Suprapubic skin (tissue), 4 donors: ENCODE results near the gene CLN3. TPM values are rescaled to one million over a fixed set of nuclear protein-coding genes. Genes with fewer than 3 reads are reported as not detected.
A peak's percentile ranks its signal among the peaks of the same experiment; 100 is the strongest.
"Not testable (repeated sequence)": the region's sequence is repeated elsewhere in the genome, so short reads cannot be mapped to it uniquely, and the experiment has no call there.

ENCODE experiments used
- DNase-seq, 2 donors: peaks; one replicate each; pipeline ENCODE4 v3.0.0-alpha.2; 2019; ENCODE audit warnings: low spot score in 2 of 2
- H3K27ac ChIP-seq: fragments of 200-600 bp; sonication (generic); one replicate; pipeline ENCODE4 v1.5.1; 2019
- H3K27me3 ChIP-seq: fragments of 200-600 bp; sonication (generic); one replicate; pipeline ENCODE4 v1.5.1; 2019
- H3K36me3 ChIP-seq: fragments of 200-600 bp; sonication (generic); one replicate; pipeline ENCODE4 v1.5.1; 2019
- H3K4me1 ChIP-seq: fragments of 200-600 bp; sonication (generic); one replicate; pipeline ENCODE4 v1.5.1; 2019
- H3K4me3 ChIP-seq: fragments of 200-600 bp; sonication (generic); one replicate; pipeline ENCODE4 v1.5.1; 2019; ENCODE audit warnings: mild to moderate bottlenecking
- H3K9me3 ChIP-seq: fragments of 200-600 bp; sonication (generic); one replicate; pipeline ENCODE4 v1.5.1; 2019
- EP300 ChIP-seq: sonication (generic); formaldehyde crosslinking; IDR thresholded peaks from one replicate; pipeline ENCODE4 v1.6.1; 2017; ENCODE audit warnings: antibody characterized with exemption
- POLR2A ChIP-seq, 2 donors: fragments of 450-650 bp; IDR thresholded peaks; one replicate each; pipeline ENCODE4 v1.6.1; 2017; ENCODE audit warnings: antibody characterized with exemption in 2 of 2, mild to moderate bottlenecking in 2 of 2, moderate library complexity in 2 of 2
- POLR2AphosphoS5 ChIP-seq, 3 donors: sonication (generic); formaldehyde crosslinking; IDR thresholded peaks; one replicate each; pipeline ENCODE4 v1.6.1; 2017; ENCODE audit warnings: antibody characterized with exemption in 3 of 3
- WGBS: methylation state at CpG from one replicate; pipeline ENCODE4 v1.1.5; 2018; 5-methylcytosine and 5-hydroxymethylcytosine counted together
- total RNA-seq, 4 donors: library from RNA; depleted of rRNA; stranded (reverse); fragments of >200 nt; gene quantifications; one replicate each; pipeline ENCODE4 v1.1.0, GENCODE V29; 2016
- TF ChIP-seq, protein P1 (sequence below), 2 donors: fragments of 200-600 bp in 1 of 2; fragments of 450-650 bp in 1 of 2; sonication (generic) in 1 of 2; IDR thresholded peaks; one replicate each; pipeline ENCODE4 v1.5.1; 2016 to 2019; ENCODE audit warnings: antibody characterized with exemption in 2 of 2, mild to moderate bottlenecking in 1 of 2, moderate library complexity in 1 of 2

The CLN3 gene
- total RNA-seq, 4 donors from 2014 or later: 26.0 to 62.9 (median 35.1) TPM

- peaks cover 16% of the 10 kb centered on the region for H3K4me1 ChIP-seq
- DNase-seq: no peak
- peak overlapping the region; percentile 24 for H3K4me3 ChIP-seq
- H3K27ac ChIP-seq: peak overlapping the region; percentile 47
- no peaks in the 10 kb centered on the region for H3K36me3 ChIP-seq
- 80% methylated on average over 13 of the region's 13 CpGs for WGBS
- H3K9me3 ChIP-seq: no peaks in the 10 kb centered on the region
- H3K27me3 ChIP-seq: no peaks in the 10 kb centered on the region
- no peak for TF ChIP-seq POLR2AphosphoS5 (IDR thresholded peaks at IDR 0.05)
- no peak for TF ChIP-seq EP300
- TF ChIP-seq, protein P1, sequence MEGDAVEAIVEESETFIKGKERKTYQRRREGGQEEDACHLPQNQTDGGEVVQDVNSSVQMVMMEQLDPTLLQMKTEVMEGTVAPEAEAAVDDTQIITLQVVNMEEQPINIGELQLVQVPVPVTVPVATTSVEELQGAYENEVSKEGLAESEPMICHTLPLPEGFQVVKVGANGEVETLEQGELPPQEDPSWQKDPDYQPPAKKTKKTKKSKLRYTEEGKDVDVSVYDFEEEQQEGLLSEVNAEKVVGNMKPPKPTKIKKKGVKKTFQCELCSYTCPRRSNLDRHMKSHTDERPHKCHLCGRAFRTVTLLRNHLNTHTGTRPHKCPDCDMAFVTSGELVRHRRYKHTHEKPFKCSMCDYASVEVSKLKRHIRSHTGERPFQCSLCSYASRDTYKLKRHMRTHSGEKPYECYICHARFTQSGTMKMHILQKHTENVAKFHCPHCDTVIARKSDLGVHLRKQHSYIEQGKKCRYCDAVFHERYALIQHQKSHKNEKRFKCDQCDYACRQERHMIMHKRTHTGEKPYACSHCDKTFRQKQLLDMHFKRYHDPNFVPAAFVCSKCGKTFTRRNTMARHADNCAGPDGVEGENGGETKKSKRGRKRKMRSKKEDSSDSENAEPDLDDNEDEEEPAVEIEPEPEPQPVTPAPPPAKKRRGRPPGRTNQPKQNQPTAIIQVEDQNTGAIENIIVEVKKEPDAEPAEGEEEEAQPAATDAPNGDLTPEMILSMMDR (IDR thresholded peaks at IDR 0.05): no peak
- no peak for TF ChIP-seq POLR2A (IDR thresholded peaks at IDR 0.05)
These were observed 3.4 kb upstream of the CLN3 start for GRCh38 chr16:28495098-28495793.

DNA sequence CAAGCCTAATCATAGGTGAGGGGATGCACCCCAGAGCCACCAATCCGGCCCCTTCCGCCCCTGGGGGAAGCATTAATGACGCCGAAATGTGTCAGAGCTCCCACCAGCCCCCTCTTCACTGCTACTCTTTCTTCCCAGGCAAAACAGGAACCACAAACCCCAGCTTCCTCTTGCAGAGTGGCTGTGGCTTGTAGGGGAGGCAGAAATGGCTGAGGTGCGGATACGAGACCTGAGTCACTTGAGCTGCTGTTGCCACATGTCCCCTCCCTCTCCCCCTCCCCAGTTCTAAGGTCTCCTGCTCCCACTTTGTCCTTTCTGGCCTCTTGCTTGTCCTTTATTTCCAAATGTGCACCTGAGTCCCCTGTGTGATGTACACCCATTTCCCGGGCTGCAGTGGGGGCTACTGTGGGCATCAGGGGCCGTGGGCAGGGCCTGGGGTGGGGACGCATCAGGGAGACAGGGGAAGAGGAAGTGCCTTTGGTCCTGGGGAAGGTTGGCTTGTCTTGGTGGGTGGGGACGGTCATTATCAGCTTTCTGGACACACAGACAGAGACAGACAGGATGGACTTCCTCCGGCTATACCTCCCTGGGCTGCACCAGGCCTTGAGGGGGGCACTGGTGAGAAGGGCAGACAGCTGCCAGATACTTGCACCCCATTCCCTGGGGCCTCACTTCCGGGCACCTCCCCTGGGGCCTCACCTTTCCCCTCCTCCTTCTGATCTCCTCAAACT, 2.4 kb upstream of the CLN3 start, which contains the start of gene APOBR:
APOBR (plus strand) TSS at position 523 of the 731 bp plus-strand sequence; CDS start at position 562, 39 bp downstream.
- H3K4me1 ChIP-seq: peaks cover 16% of the 10 kb centered on the region
- WGBS: 59% methylated on average over 12 of the region's 12 CpGs
- peak within 1 kb of the TSS; percentile 47 for H3K27ac ChIP-seq
- H3K4me3 ChIP-seq: peak within 1 kb of the TSS; percentile 24
- TF ChIP-seq, protein P1 (IDR thresholded peaks at IDR 0.05): no peak
- no peaks in the 10 kb centered on the region for H3K27me3 ChIP-seq
- no peaks in the 10 kb centered on the region for H3K9me3 ChIP-seq
- H3K36me3 ChIP-seq: peaks cover 4% of the 10 kb centered on the region
- no peak for DNase-seq

DNA sequence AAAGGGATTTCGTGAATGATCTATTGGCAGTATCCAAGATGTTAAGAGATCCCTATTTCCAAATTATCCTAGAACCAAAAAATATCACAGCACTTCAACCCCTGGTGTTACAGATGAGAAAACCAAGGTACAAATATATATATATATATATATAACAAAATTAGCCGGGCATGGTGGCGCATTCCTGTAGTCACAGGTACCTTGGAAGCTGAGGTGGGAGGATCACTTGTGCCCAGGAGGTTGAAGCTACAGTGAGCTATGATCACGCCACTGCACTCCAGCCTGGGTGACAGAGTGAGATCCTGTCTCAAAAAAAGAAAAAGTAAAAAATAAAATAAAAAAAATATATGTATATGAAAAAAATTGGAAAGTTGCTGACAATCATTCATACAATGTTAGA, 637 bp upstream of the CLN3 start:
- 46% methylated on average over 4 of the region's 4 CpGs for WGBS
- no peak for TF ChIP-seq EP300
- no peak for TF ChIP-seq POLR2A (IDR thresholded peaks at IDR 0.05)
- TF ChIP-seq, protein P1 (IDR thresholded peaks at IDR 0.05): no peak
- no peak for TF ChIP-seq POLR2AphosphoS5 (IDR thresholded peaks at IDR 0.05)
- Histone ChIP-seq H3K36me3 (peaks cover 19% of the 10 kb centered on the region), H3K4me3 (peak overlapping the region; percentile 89), H3K27me3 (no peaks in the 10 kb centered on the region), H3K27ac (peak overlapping the region; percentile 97), H3K4me1 (peaks cover 16% of the 10 kb centered on the region), H3K9me3 (no peaks in the 10 kb centered on the region)
- no peak for DNase-seq

GRCh38 chr16:28491230-28491969, 474 bp downstream of the CLN3 start:
- 2% methylated on average over 21 of the region's 42 CpGs for WGBS
- peak in 1 of 2 donors; percentile 82 for DNase-seq
- Histone ChIP-seq H3K9me3 (no peaks in the 10 kb centered on the region), H3K4me1 (peaks cover 16% of the 10 kb centered on the region), H3K4me3 (peak overlapping the region; percentile 89), H3K27ac (peak overlapping the region; percentile 97), H3K27me3 (no peaks in the 10 kb centered on the region), H3K36me3 (peaks cover 28% of the 10 kb centered on the region)
- no peak for TF ChIP-seq EP300
- TF ChIP-seq, protein P1 (IDR thresholded peaks at IDR 0.05): peak in 1 of 2 donors; percentile 17

GRCh38 chr16:28486266-28486665, 5.6 kb downstream of the CLN3 start:
- Histone ChIP-seq H3K36me3 (peaks cover 68% of the 10 kb centered on the region), H3K27ac (no peak overlapping the region), H3K4me3 (no peak overlapping the region), H3K4me1 (peaks cover 10% of the 10 kb centered on the region), H3K27me3 (no peaks in the 10 kb centered on the region), H3K9me3 (no peaks in the 10 kb centered on the region)
- TF ChIP-seq POLR2A (IDR thresholded peaks at IDR 0.05) (no peak), EP300 (no peak), POLR2AphosphoS5 (IDR thresholded peaks at IDR 0.05) (no peak)
- TF ChIP-seq, protein P1 (IDR thresholded peaks at IDR 0.05): no peak
- WGBS: 100% methylated on average over 2 of the region's 5 CpGs
- DNase-seq: no peak

GRCh38 chr16:28483361-28483760, 8.5 kb downstream of the CLN3 start:
- H3K9me3 ChIP-seq: not testable (repeated sequence)

More at GRCh38 chr16:28483361-28483760, 8.5 kb downstream of the CLN3 start:
- H3K36me3 ChIP-seq: peaks cover 81% of the 10 kb centered on the region
- peak in 1 of 2 donors; percentile 18 for DNase-seq
- 97% methylated on average over 5 of the region's 5 CpGs for WGBS
- not testable (repeated sequence) for H3K27ac ChIP-seq, H3K27me3 ChIP-seq, H3K4me1 ChIP-seq, H3K4me3 ChIP-seq
